Measurements from ENCODE around the gene POLR1H.
"Not testable (repeated sequence)": the region's sequence is repeated elsewhere in the genome, so short reads cannot be mapped to it uniquely, and the experiment has no call there.

Gene POLR1H

DNA sequence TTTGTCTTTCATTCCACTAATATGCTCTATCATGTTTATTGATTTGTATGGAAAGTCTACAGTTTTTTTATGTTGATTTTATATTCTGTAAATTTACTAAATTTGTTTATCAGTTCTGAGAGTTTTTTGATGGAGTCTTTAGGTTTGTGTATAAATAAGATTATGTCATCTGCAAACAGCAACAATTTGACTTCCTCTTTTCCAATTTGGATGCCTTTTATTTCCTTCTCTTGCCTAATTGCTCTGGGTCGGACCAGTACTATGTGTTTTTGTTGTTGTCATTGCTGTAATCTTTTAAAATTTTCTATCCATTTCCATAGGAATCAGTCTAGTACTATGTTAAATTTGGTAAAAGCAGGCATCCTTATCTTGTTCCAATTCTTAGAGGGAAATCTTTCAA is 31.5 kb upstream of the POLR1H start:
- TF ChIP-seq, protein P1, sequence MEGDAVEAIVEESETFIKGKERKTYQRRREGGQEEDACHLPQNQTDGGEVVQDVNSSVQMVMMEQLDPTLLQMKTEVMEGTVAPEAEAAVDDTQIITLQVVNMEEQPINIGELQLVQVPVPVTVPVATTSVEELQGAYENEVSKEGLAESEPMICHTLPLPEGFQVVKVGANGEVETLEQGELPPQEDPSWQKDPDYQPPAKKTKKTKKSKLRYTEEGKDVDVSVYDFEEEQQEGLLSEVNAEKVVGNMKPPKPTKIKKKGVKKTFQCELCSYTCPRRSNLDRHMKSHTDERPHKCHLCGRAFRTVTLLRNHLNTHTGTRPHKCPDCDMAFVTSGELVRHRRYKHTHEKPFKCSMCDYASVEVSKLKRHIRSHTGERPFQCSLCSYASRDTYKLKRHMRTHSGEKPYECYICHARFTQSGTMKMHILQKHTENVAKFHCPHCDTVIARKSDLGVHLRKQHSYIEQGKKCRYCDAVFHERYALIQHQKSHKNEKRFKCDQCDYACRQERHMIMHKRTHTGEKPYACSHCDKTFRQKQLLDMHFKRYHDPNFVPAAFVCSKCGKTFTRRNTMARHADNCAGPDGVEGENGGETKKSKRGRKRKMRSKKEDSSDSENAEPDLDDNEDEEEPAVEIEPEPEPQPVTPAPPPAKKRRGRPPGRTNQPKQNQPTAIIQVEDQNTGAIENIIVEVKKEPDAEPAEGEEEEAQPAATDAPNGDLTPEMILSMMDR (IDR thresholded peaks at IDR 0.05; ENCODE audit: insufficient read depth, low read depth, low read length, missing control alignments), result no peak
- DNase-seq (ENCODE audit: low read depth), result no peak
- H3K4me3 ChIP-seq (ENCODE audit: low read depth, low read length), result no peak overlapping the region

DNA sequence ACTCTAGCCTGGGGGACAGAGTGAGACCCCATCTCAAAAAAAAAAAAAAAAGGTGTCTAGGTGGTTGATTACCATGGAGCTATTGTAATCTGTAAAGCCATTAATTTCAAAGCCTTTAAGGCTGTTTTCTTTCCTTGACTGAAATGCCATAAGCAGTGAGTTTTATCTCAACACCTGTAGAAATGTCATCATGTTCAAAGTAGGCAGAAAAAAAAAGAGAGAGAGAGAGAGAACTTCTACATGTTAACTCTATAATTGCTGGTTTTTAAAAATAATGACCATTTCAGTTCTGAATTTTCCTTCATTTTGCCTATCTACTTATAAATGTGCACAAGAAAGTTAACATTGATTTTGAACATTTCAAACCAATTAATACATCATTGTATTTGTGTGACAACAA is 29.7 kb upstream of the POLR1H start:
- no peak for DNase-seq (ENCODE audit: low read depth)
- no peak overlapping the region for H3K4me3 ChIP-seq (ENCODE audit: low read depth, low read length)
- TF ChIP-seq, protein P1 (IDR thresholded peaks at IDR 0.05; ENCODE audit: insufficient read depth, low read depth, low read length, missing control alignments), result no peak

DNA sequence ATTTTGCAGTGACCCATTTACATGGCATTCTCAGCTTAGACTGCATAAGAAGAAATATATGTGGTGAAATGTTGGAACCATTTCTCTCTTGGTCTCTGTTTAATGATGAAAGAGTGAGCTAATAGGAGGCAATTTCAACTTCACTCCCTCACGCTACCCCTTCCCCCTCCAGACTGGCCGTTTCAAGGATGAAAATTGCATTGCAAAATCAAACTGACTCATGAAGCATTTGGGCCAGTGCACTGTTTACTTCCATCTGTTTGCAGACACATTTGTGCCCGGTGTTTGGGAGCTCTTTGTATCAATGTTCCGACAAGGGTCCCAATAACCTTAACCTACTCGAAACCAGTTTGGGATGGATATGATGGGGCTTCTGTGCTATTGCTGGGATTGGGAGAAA is 27.6 kb upstream of the POLR1H start:
- not testable (repeated sequence) for H3K4me3 ChIP-seq (ENCODE audit: low read depth, low read length); DNase-seq (ENCODE audit: low read depth)

DNA sequence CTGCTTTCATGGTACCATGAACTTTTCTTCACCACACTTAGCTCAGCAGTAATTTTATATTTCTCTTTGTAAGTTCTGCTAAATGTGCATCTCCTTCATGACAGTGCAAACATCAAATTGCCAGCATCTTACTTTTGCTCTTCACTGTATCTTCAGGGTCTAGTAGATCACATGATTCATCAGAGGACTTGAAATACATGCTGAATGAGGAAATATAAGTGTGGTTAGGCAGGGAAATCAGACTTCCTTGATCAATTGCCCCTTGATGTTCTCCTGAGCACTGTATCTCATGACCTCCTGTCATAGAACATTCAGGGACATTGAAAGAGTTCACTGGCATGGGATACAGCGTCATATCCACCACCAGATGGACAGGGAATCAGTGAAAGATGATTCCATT is 25.3 kb upstream of the POLR1H start:
- DNase-seq (ENCODE audit: low read depth), result no peak
- H3K4me3 ChIP-seq (ENCODE audit: low read depth, low read length), result no peak overlapping the region
- TF ChIP-seq, protein P1 (IDR thresholded peaks at IDR 0.05; ENCODE audit: insufficient read depth, low read depth, low read length, missing control alignments), result no peak

DNA sequence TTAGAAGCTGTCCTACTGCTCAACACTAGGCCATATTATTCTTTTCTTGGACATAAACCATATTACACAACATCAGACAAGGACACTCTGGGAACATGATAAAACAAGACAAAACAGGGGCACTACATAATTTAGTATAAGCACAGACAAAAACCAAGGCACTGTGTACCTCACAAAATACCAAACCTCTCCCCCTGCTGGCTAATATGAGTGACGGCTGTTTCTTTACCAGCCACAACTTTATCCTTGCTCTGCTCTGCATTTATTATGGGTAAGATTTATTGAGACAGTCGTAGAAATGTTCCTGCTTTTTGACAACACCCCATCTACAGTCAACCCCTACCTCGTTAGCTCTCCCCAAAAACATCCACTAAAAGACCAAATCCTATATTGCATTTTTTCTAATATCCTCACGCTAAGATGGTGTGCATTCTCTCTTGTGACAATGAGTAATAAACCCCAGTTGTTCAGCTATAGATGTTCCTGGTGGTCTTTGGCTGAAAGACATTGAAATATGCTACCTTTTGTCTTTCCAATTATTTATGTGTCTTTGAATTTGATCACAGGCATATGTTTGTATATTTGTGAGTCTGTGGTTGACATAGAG is 23.8 kb upstream of the POLR1H start:
- DNase-seq (ENCODE audit: low read depth), result peak; percentile 26
- H3K4me3 ChIP-seq (ENCODE audit: low read depth, low read length), result no peak overlapping the region
- TF ChIP-seq, protein P1 (IDR thresholded peaks at IDR 0.05; ENCODE audit: insufficient read depth, low read depth, low read length, missing control alignments), result peak; percentile 55

DNA sequence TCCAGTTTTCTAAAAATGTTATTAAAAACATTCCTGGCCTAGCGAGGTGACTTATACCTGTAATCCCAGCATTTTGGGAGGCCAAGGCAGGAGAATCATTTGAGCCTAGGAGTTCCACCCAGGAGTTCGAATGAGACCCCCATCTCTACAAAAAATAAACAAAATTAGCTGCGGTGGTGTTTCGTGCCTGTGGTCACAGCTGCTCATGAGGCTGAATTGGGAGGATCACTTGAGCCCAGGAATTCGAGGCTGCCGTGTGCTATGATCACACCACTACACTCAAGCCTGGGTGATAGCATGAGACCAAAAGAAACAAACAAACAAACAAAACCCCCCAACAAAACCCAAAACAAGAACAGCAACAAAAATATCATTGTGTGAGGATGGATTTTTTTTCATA is 19.8 kb upstream of the POLR1H start:
- no peak overlapping the region for H3K4me3 ChIP-seq (ENCODE audit: low read depth, low read length)
- no peak for DNase-seq (ENCODE audit: low read depth)
- TF ChIP-seq, protein P1 (IDR thresholded peaks at IDR 0.05; ENCODE audit: insufficient read depth, low read depth, low read length, missing control alignments), result no peak

DNA sequence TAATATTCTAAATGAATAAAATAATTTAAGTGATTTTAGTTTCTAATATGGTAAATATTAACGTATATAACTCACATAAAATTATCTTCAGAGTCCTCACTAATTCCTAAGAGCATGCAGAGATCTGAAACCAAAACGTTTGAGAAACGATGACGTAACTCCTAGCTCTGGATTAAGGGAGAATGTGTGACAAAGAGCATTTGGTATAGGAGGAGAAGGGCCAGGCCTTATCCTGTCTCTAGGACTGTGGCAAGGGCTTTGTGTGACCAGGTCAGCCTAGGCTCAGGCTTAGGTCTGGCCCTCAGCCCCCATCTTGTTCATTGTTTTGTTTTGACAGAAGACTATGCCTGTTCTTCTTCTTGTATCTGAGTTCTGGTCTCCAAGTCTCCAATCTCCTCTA is 19.2 kb upstream of the POLR1H start:
- H3K4me3 ChIP-seq (ENCODE audit: low read depth, low read length), result no peak overlapping the region
- TF ChIP-seq, protein P1 (IDR thresholded peaks at IDR 0.05; ENCODE audit: insufficient read depth, low read depth, low read length, missing control alignments), result no peak
- DNase-seq (ENCODE audit: low read depth), result no peak
